ENCODE results near the gene OR8D2. TPM values are rescaled to one million over a fixed set of nuclear protein-coding genes. Genes with fewer than 3 reads are reported as not detected.

OR8D2 gene
- total RNA-seq, 1 donor from 2014 or later: not detected

DNA sequence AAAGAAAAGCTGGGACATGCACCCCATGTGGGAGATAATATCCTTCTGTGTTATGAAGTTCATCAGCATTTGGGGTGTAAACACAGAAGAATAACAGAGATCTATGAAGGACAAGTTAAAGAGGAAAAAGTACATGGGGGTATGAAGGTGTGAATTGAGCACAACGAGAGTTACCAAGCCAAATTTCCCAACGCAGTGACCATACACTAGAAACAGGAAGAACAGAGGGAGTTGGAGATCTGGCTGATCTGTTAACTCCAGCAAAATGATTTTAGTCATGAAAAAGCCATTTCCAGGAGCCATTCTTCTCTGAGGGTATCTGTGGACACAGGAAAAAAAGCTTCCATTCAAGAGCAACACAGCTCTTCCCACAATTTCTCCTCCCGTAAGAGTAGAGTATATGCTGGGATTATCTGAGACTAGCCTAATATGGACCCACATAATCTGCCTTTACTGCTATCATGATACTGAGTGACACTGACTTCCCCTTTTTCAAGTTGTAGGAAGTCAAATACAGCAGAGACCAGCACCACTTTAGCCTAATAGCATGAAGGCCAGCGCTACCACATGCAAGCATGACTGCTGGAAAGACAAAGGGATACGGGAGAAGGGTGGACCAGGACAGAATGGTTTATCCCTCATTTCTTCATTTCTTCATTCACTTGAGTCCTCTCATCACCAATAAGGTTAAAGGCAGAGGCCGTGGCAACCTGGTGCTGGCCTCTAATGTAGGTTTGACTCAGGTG, 19.6 kb upstream of the OR8D2 start:
- no peak overlapping the region for H3K4me3 ChIP-seq (ENCODE audit: low read depth, low read length)
- DNase-seq (ENCODE audit: low read depth): no peak
- TF ChIP-seq, protein P1, sequence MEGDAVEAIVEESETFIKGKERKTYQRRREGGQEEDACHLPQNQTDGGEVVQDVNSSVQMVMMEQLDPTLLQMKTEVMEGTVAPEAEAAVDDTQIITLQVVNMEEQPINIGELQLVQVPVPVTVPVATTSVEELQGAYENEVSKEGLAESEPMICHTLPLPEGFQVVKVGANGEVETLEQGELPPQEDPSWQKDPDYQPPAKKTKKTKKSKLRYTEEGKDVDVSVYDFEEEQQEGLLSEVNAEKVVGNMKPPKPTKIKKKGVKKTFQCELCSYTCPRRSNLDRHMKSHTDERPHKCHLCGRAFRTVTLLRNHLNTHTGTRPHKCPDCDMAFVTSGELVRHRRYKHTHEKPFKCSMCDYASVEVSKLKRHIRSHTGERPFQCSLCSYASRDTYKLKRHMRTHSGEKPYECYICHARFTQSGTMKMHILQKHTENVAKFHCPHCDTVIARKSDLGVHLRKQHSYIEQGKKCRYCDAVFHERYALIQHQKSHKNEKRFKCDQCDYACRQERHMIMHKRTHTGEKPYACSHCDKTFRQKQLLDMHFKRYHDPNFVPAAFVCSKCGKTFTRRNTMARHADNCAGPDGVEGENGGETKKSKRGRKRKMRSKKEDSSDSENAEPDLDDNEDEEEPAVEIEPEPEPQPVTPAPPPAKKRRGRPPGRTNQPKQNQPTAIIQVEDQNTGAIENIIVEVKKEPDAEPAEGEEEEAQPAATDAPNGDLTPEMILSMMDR (IDR thresholded peaks at IDR 0.05; ENCODE audit: insufficient read depth, low read length, poor library complexity, severe bottlenecking): no peak
- H3K27me3 ChIP-seq (ENCODE audit: control insufficient read depth, insufficient read depth, low read length): no peaks in the 10 kb centered on the region
- no peaks in the 10 kb centered on the region for H3K36me3 ChIP-seq (ENCODE audit: control insufficient read depth, insufficient read depth, low read length)

GRCh38 chr11:124331873-124332272, 11.9 kb upstream of the OR8D2 start:
- H3K4me3 ChIP-seq (ENCODE audit: low read depth, low read length): no peak overlapping the region
- TF ChIP-seq, protein P1 (IDR thresholded peaks at IDR 0.05; ENCODE audit: insufficient read depth, low read length, poor library complexity, severe bottlenecking): no peak
- H3K27me3 ChIP-seq (ENCODE audit: control insufficient read depth, insufficient read depth, low read length): no peaks in the 10 kb centered on the region
- no peak for DNase-seq (ENCODE audit: low read depth)
- no peaks in the 10 kb centered on the region for H3K36me3 ChIP-seq (ENCODE audit: control insufficient read depth, insufficient read depth, low read length)

DNA sequence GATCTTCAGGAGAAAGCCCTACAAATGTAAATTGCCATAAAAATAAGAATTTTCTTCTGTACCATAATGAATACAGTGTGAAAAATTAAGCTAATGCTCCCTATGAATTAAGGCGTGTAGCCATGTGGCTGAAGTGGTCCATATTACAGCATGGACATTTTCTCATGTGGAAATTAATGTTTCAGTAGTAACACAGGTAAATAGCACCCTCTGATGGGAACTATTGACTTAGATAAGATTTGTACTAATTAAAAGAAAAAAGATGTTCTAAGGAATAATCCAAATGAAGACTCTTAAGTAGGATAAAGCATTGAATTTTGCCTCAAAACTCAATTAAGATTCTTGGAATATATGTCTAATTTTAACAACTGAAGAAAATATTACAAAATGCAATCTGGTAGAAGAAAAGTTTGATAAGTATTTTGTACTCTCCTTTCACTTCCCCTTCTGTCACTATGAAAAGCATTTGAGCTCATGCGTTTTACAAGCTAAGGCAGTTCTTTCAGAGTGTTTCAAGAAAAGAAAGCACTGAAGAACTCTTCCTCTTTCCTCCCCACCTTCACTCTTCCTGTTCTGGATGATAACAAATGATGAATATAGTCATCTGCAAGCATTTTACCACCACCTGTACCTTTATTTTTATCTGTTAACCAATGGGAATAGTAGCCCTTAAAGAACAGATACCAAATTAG, 9.9 kb upstream of the OR8D2 start:
- H3K4me3 ChIP-seq (ENCODE audit: low read depth, low read length): no peak overlapping the region
- no peaks in the 10 kb centered on the region for H3K27me3 ChIP-seq (ENCODE audit: control insufficient read depth, insufficient read depth, low read length)
- no peaks in the 10 kb centered on the region for H3K36me3 ChIP-seq (ENCODE audit: control insufficient read depth, insufficient read depth, low read length)
- DNase-seq (ENCODE audit: low read depth): no peak
- TF ChIP-seq, protein P1 (IDR thresholded peaks at IDR 0.05; ENCODE audit: insufficient read depth, low read length, poor library complexity, severe bottlenecking): no peak

- DNase-seq (ENCODE audit: low read depth): no peak
- Histone ChIP-seq H3K27me3 (ENCODE audit: control insufficient read depth, insufficient read depth, low read length) (no peaks in the 10 kb centered on the region), H3K4me3 (ENCODE audit: low read depth, low read length) (no peak overlapping the region), H3K36me3 (ENCODE audit: control insufficient read depth, insufficient read depth, low read length) (no peaks in the 10 kb centered on the region)
- TF ChIP-seq, protein P1 (IDR thresholded peaks at IDR 0.05; ENCODE audit: insufficient read depth, low read length, poor library complexity, severe bottlenecking): no peak
Measured at GRCh38 chr11:124327775-124328174, 7.8 kb upstream of the OR8D2 start.

DNA sequence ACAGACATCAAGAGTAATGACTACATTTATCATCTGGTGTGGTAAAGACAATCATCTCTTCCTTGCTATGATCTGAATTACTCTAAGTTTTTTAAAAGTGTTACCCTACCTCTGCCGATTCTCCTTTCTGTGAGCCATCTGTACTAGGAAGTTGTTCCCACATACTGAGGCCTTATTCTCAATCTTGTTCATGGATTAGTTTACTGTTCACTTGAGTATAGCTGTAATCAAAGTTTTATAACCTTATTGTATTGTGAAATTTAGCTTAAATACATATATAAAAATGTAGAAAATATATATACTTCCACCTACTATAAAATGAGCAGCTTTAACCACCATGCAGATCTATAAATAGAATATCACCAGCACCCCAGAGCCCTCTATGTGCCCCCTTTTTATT, 2.4 kb upstream of the OR8D2 start:
- TF ChIP-seq, protein P1 (IDR thresholded peaks at IDR 0.05; ENCODE audit: insufficient read depth, low read length, poor library complexity, severe bottlenecking): no peak
- Histone ChIP-seq H3K4me3 (ENCODE audit: low read depth, low read length) (no peak overlapping the region), H3K27me3 (ENCODE audit: control insufficient read depth, insufficient read depth, low read length) (peaks cover 2% of the 10 kb centered on the region), H3K36me3 (ENCODE audit: control insufficient read depth, insufficient read depth, low read length) (no peaks in the 10 kb centered on the region)
- no peak for DNase-seq (ENCODE audit: low read depth)

Data from kidney epithelial cell (primary cell).